WTC11 (cell line): ENCODE results near the gene BMP10. TPM values are rescaled to one million over a fixed set of nuclear protein-coding genes. Genes with fewer than 3 reads are reported as not detected.

Source experiments
- ATAC-seq: fragments of 200-7000 bp; cut with Tn5 transposase; 2 replicates; pipeline ENCODE4 v1.10.0; 2021; ENCODE audit warnings: mild to moderate bottlenecking, moderate library complexity
- CTCF ChIA-PET: fragments of 300-600 bp; sonication (Branson Sonifier 250); formaldehyde crosslinking; loops from one replicate; lab custom pipeline; 2021; ENCODE audit warnings: antibody characterized with exemption; lab: Charles Lee
- POLR2A ChIA-PET: fragments of 350-600 bp; sonication (Branson Sonifier 250); formaldehyde crosslinking; loops from one replicate; lab custom pipeline; 2021; ENCODE audit warnings: antibody characterized with exemption; lab: Charles Lee
- DNase-seq: peaks from one replicate; pipeline ENCODE4 v3.0.0; 2021; ENCODE audit warnings: low spot score
- H3K27ac Mint-ChIP-seq: 2 replicates; pipeline ENCODE4 v1.8.0; 2021; ENCODE audit warnings: mixed read lengths
- H3K27me3 Mint-ChIP-seq: 2 replicates; pipeline ENCODE4 v1.8.0; 2021; ENCODE audit warnings: low read depth, mild to moderate bottlenecking, moderate library complexity, mixed read lengths
- H3K36me3 Mint-ChIP-seq: 2 replicates; pipeline ENCODE4 v1.8.0; 2021; ENCODE audit warnings: mixed read lengths
- H3K4me1 Mint-ChIP-seq: 2 replicates; pipeline ENCODE4 v1.8.0; 2022; ENCODE audit warnings: mixed read lengths
- H3K4me3 Mint-ChIP-seq: 2 replicates; pipeline ENCODE4 v1.8.0; 2021; ENCODE audit warnings: mild to moderate bottlenecking, moderate library complexity, mixed read lengths
- H3K9me3 Mint-ChIP-seq: 2 replicates; pipeline ENCODE4 v1.8.0; 2021; ENCODE audit warnings: mixed read lengths
- ATF2 ChIP-seq: sonication (generic); formaldehyde crosslinking; IDR thresholded peaks from 2 replicates; pipeline ENCODE4 v1.8.1; 2022; ENCODE audit warnings: low read depth, missing genetic modification reagents, borderline replicate concordance
- ATF3 ChIP-seq: sonication (generic); formaldehyde crosslinking; conservative IDR thresholded peaks from 2 replicates; pipeline ENCODE4 v1.8.1; 2022; ENCODE audit warnings: mild to moderate bottlenecking, missing genetic modification reagents
- CDX4 ChIP-seq: fragments of 250-450 bp; sonication (Bioruptor Pico); IDR thresholded peaks from 2 replicates; pipeline ENCODE4 v1.9.0; 2021; ENCODE audit warnings: moderate library complexity, mild to moderate bottlenecking, inconsistent platforms, borderline replicate concordance
- CREM ChIP-seq: sonication (generic); formaldehyde crosslinking; IDR thresholded peaks from 2 replicates; pipeline ENCODE4 v1.8.1; 2022; ENCODE audit warnings: mild to moderate bottlenecking, missing genetic modification reagents, moderate library complexity
- EMX1 ChIP-seq: fragments of 250-450 bp; sonication (Bioruptor Pico); IDR thresholded peaks from 2 replicates; pipeline ENCODE4 v1.8.0; 2021; ENCODE audit warnings: mild to moderate bottlenecking
- ETV6 ChIP-seq: sonication (generic); formaldehyde crosslinking; IDR thresholded peaks from 2 replicates; pipeline ENCODE4 v1.8.1; 2022; ENCODE audit warnings: mild to moderate bottlenecking, missing genetic modification reagents
- FOXK1 ChIP-seq: sonication (generic); formaldehyde crosslinking; IDR thresholded peaks from 2 replicates; pipeline ENCODE4 v1.8.0; 2022; ENCODE audit warnings: mild to moderate bottlenecking, moderate library complexity, missing genetic modification reagents
- FOXP4 ChIP-seq: sonication (generic); formaldehyde crosslinking; IDR thresholded peaks from 2 replicates; pipeline ENCODE4 v1.8.0; 2022; ENCODE audit warnings: mild to moderate bottlenecking, missing genetic modification reagents
- MLX ChIP-seq: sonication (generic); formaldehyde crosslinking; IDR thresholded peaks from 2 replicates; pipeline ENCODE4 v1.8.1; 2023; ENCODE audit warnings: mild to moderate bottlenecking, missing genetic modification reagents, moderate library complexity
- MXD4 ChIP-seq: fragments of 250-450 bp; sonication (Bioruptor Pico); IDR thresholded peaks from 2 replicates; pipeline ENCODE4 v1.8.0; 2021; ENCODE audit warnings: mild to moderate bottlenecking, moderate library complexity, borderline replicate concordance
- NR2C2 ChIP-seq: sonication (generic); formaldehyde crosslinking; IDR thresholded peaks from 2 replicates; pipeline ENCODE4 v1.8.0; 2022; ENCODE audit warnings: mild to moderate bottlenecking, missing genetic modification reagents
- NR3C1 ChIP-seq: sonication (generic); formaldehyde crosslinking; conservative IDR thresholded peaks from 2 replicates; pipeline ENCODE4 v1.8.1; 2023; ENCODE audit warnings: low read depth, mild to moderate bottlenecking, missing genetic modification reagents
- PRRX2 ChIP-seq: fragments of 250-450 bp; sonication (Bioruptor Pico); IDR thresholded peaks from 2 replicates; pipeline ENCODE4 v1.8.0; 2021; ENCODE audit warnings: mild to moderate bottlenecking
- SMAD3 ChIP-seq: sonication (generic); formaldehyde crosslinking; IDR thresholded peaks from 2 replicates; pipeline ENCODE4 v1.8.0; 2022; ENCODE audit warnings: missing genetic modification reagents, mild to moderate bottlenecking, borderline replicate concordance
- SP1 ChIP-seq: sonication (generic); formaldehyde crosslinking; conservative IDR thresholded peaks from 2 replicates; pipeline ENCODE4 v1.8.1; 2022; ENCODE audit warnings: missing genetic modification reagents
- USF1 ChIP-seq: sonication (generic); formaldehyde crosslinking; IDR thresholded peaks from 2 replicates; pipeline ENCODE4 v1.8.0; 2022; ENCODE audit warnings: mild to moderate bottlenecking, missing genetic modification reagents
- ZBTB21 ChIP-seq: sonication (generic); formaldehyde crosslinking; IDR thresholded peaks from 2 replicates; pipeline ENCODE4 v1.8.1; 2023; ENCODE audit warnings: mild to moderate bottlenecking, missing genetic modification reagents, borderline replicate concordance
- ZNF232 ChIP-seq: sonication (generic); formaldehyde crosslinking; IDR thresholded peaks from 2 replicates; pipeline ENCODE4 v1.8.0; 2022; ENCODE audit warnings: mild to moderate bottlenecking, missing genetic modification reagents
- ZNF263 ChIP-seq: sonication (generic); formaldehyde crosslinking; IDR thresholded peaks from 2 replicates; pipeline ENCODE4 v1.8.1; 2022; ENCODE audit warnings: low read depth, mild to moderate bottlenecking, moderate library complexity, missing genetic modification reagents
- ZNF317 ChIP-seq: sonication (generic); formaldehyde crosslinking; IDR thresholded peaks from 2 replicates; pipeline ENCODE4 v1.8.1; 2023; ENCODE audit warnings: low read depth, mild to moderate bottlenecking, moderate library complexity, missing genetic modification reagents, borderline replicate concordance
- ZNF396 ChIP-seq: fragments of 250-450 bp; sonication (Bioruptor Pico); IDR thresholded peaks from 2 replicates; pipeline ENCODE4 v1.8.0; 2021; ENCODE audit warnings: mild to moderate bottlenecking, moderate library complexity, borderline replicate concordance
- ZNF512 ChIP-seq: sonication (generic); formaldehyde crosslinking; IDR thresholded peaks from 2 replicates; pipeline ENCODE4 v1.8.1; 2022; ENCODE audit warnings: missing genetic modification reagents, borderline replicate concordance
- ZSCAN18 ChIP-seq: fragments of 250-450 bp; sonication (Bioruptor Pico); IDR thresholded peaks from 2 replicates; pipeline ENCODE4 v2.1.2; 2022; ENCODE audit warnings: mild to moderate bottlenecking, moderate library complexity
- total RNA-seq: library from RNA; stranded (reverse); gene quantifications from 3 replicates; pipeline ENCODE4 v1.2.3, GENCODE V29; 2021

BMP10 gene
- total RNA-seq, 1 experiment from 2014 or later, result not detected

GRCh38 chr2:68888038-68888704, 17.0 kb upstream of the BMP10 start (continued):
- no peak for TF ChIP-seq MXD4
- TF ChIP-seq PRRX2, result no peak
- no peak for TF ChIP-seq ZNF512
- no peak for TF ChIP-seq ATF3 (CRISPR knock-in tag)
- TF ChIP-seq ZBTB21 (CRISPR knock-in tag), result no peak
- TF ChIP-seq ETV6 (CRISPR knock-in tag), result no peak
- no peak for TF ChIP-seq FOXP4 (CRISPR knock-in tag)
- TF ChIP-seq, all 79 proteins: peak for 0

GRCh38 chr2:68885811-68886075, 14.5 kb upstream of the BMP10 start:
- ATAC-seq, result no peak
- Mint-ChIP-seq H3K9me3 (no peaks in the 10 kb centered on the region), H3K27me3 (peaks cover 8% of the 10 kb centered on the region; the same call in 1 of the 2 replicates), H3K36me3 (no peaks in the 10 kb centered on the region), H3K4me1 (peaks cover 6% of the 10 kb centered on the region), H3K27ac (no peak overlapping the region), H3K4me3 (no peak overlapping the region)
- DNase-seq, result no peak
- TF ChIP-seq NR2C2, result no peak
- ChIA-PET CTCF (interaction anchor here (1.0 kb wide), 1 partner anchor 176 kb away, joined by 4 read pairs; no protein-coding TSS in a partner anchor), POLR2A (no interaction called here)

GRCh38 chr2:68885074-68885810, 14.0 kb upstream of the BMP10 start:
- H3K9me3 Mint-ChIP-seq, result no peaks in the 10 kb centered on the region
- ATAC-seq (no peak), DNase-seq (no peak)
- H3K36me3 Mint-ChIP-seq, result no peaks in the 10 kb centered on the region
- POLR2A ChIA-PET, result no interaction called here
- H3K27ac Mint-ChIP-seq, result no peak overlapping the region
- CTCF ChIA-PET, result interaction anchor here (1.0 kb wide), 1 partner anchor 176 kb away, joined by 4 read pairs; no protein-coding TSS in a partner anchor
- peaks cover 8% of the 10 kb centered on the region; the same call in 1 of the 2 replicates for H3K27me3 Mint-ChIP-seq
- H3K4me3 Mint-ChIP-seq, result no peak overlapping the region
- peaks cover 6% of the 10 kb centered on the region for H3K4me1 Mint-ChIP-seq
- TF ChIP-seq ZNF317 (CRISPR knock-in tag) (no peak), ZBTB21 (CRISPR knock-in tag) (no peak), CREM (CRISPR knock-in tag) (no peak), NR3C1 (CRISPR knock-in tag) (no peak), ZNF232 (no peak), ATF3 (CRISPR knock-in tag) (no peak), ZNF396 (CRISPR knock-in tag) (no peak), SMAD3 (CRISPR knock-in tag) (no peak), CDX4 (no peak), ZNF263 (CRISPR knock-in tag) (no peak), FOXK1 (CRISPR knock-in tag) (no peak), ATF2 (CRISPR knock-in tag) (no peak), SP1 (CRISPR knock-in tag) (no peak), USF1 (CRISPR knock-in tag) (no peak), MLX (CRISPR knock-in tag) (no peak), EMX1 (CRISPR knock-in tag) (no peak), ZSCAN18 (CRISPR knock-in tag) (no peak)
